OCI-LY1 (cell line): ENCODE measurements around the gene CFAP221.

ENCODE experiments used
- CTCF ChIP-seq: fragments of 200-600 bp; sonication (generic), shearing (Covaris generic); IDR thresholded peaks from 2 replicates; pipeline ENCODE4 v1.5.1; 2017; ENCODE audit warnings: mild to moderate bottlenecking, antibody characterized with exemption, low read length, moderate library complexity, mixed read lengths
- EZH2 ChIP-seq: fragments of 200-600 bp; sonication (generic), shearing (Covaris generic); IDR thresholded peaks from 2 replicates; pipeline ENCODE4 v1.8.0; 2017; ENCODE audit warnings: borderline replicate concordance, mixed run types, mild to moderate bottlenecking, antibody characterized with exemption, low read length, moderate library complexity, mixed read lengths

- no peak for TF ChIP-seq CTCF
- TF ChIP-seq EZH2, result no peak
Observed at GRCh38 chr2:119688616-119689015, 144.4 kb downstream of the CFAP221 start.
